ENCODE results near the gene ECHDC3.

ECHDC3 gene

DNA sequence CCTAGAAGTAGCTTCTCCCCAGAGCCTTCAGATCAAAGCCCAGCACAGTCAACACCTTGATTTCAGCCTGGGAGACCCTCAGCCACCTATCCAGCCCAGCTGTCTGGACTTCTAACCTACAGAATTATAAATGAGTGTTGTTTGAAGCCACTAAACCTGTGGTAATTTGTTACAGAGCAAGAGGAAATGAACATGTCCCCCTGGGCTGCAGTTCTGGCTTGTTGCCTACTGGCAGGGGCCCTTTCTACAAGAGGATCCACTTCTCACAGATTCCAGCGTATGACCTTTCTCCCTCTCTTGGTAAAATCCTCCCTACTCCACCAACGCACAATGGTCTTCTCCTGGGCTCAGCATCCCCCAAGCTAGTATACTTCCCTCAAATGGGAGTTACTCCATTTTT, 46.4 kb upstream of the ECHDC3 start:
- ChIA-PET CTCF (interaction anchor here (0.6 kb wide), 1 partner anchor 11 kb away, joined by 3 read pairs; no protein-coding TSS in a partner anchor), POLR2A (no interaction called here)

More for the DNA sequence above, 46.4 kb upstream of the ECHDC3 start:
- H3K36me3 ChIP-seq (ENCODE audit: control insufficient read depth in 2 of 2, insufficient read depth in 1 of 2, low read length in 2 of 2): no peaks in the 10 kb centered on the region
- no peak overlapping the region for H3K27ac ChIP-seq (ENCODE audit: extremely low read depth, low read depth, low read length)
- no peak for TF ChIP-seq ZNF280C (tag by site-specific recombination; IDR thresholded peaks at IDR 0.05)
- TF ChIP-seq ZNF610 (tag by site-specific recombination; IDR thresholded peaks at IDR 0.05; ENCODE audit: borderline replicate concordance): no peak
- no peak for TF ChIP-seq ZNF626 (tag by site-specific recombination; IDR thresholded peaks at IDR 0.05)
- TF ChIP-seq ZNF580 (tag by site-specific recombination; IDR thresholded peaks at IDR 0.05): no peak
- no peak for TF ChIP-seq ZBTB48 (tag by site-specific recombination; IDR thresholded peaks at IDR 0.05)
- TF ChIP-seq ZNF513 (tag by site-specific recombination; IDR thresholded peaks at IDR 0.05): no peak
- no peak for TF ChIP-seq ZNF549 (tag by site-specific recombination; IDR thresholded peaks at IDR 0.05)
- TF ChIP-seq BCL11B (tag by site-specific recombination; IDR thresholded peaks at IDR 0.05; ENCODE audit: low read depth): no peak
- no peak for TF ChIP-seq ZNF211 (tag by site-specific recombination; IDR thresholded peaks at IDR 0.05; ENCODE audit: low read depth)
- no peak for TF ChIP-seq ZFP3 (tag by site-specific recombination; IDR thresholded peaks at IDR 0.05; ENCODE audit: low read depth)
- no peak for TF ChIP-seq ZEB2 (tag by site-specific recombination; IDR thresholded peaks at IDR 0.05)
- no peak for TF ChIP-seq ZNF214 (tag by site-specific recombination; IDR thresholded peaks at IDR 0.05; ENCODE audit: borderline replicate concordance)
- TF ChIP-seq ZNF292 (tag by site-specific recombination; IDR thresholded peaks at IDR 0.05; ENCODE audit: borderline replicate concordance, low read depth): no peak
- TF ChIP-seq ZNF701 (tag by site-specific recombination; IDR thresholded peaks at IDR 0.05): no peak
- no peak for TF ChIP-seq KLF9 (tag by site-specific recombination; IDR thresholded peaks at IDR 0.05; ENCODE audit: low read depth)
- no peak for TF ChIP-seq ZNF837 (tag by site-specific recombination; IDR thresholded peaks at IDR 0.05)
- TF ChIP-seq, protein P1, sequence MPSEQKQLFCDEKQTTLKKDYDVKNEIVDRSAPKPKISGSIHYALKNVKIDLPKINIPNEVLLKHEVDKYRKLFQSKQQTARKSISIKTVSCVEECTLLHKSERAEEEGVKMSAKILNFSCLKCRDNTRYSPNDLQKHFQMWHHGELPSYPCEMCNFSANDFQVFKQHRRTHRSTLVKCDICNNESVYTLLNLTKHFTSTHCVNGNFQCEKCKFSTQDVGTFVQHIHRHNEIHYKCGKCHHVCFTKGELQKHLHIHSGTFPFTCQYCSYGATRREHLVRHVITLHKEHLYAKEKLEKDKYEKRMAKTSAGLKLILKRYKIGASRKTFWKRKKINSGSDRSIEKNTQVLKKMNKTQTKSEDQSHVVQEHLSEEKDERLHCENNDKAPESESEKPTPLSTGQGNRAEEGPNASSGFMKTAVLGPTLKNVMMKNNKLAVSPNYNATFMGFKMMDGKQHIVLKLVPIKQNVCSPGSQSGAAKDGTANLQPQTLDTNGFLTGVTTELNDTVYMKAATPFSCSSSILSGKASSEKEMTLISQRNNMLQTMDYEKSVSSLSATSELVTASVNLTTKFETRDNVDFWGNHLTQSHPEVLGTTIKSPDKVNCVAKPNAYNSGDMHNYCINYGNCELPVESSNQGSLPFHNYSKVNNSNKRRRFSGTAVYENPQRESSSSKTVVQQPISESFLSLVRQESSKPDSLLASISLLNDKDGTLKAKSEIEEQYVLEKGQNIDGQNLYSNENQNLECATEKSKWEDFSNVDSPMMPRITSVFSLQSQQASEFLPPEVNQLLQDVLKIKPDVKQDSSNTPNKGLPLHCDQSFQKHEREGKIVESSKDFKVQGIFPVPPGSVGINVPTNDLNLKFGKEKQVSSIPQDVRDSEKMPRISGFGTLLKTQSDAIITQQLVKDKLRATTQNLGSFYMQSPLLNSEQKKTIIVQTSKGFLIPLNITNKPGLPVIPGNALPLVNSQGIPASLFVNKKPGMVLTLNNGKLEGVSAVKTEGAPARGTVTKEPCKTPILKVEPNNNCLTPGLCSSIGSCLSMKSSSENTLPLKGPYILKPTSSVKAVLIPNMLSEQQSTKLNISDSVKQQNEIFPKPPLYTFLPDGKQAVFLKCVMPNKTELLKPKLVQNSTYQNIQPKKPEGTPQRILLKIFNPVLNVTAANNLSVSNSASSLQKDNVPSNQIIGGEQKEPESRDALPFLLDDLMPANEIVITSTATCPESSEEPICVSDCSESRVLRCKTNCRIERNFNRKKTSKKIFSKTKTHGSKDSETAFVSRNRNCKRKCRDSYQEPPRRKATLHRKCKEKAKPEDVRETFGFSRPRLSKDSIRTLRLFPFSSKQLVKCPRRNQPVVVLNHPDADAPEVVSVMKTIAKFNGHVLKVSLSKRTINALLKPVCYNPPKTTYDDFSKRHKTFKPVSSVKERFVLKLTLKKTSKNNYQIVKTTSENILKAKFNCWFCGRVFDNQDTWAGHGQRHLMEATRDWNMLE (tag by site-specific recombination; conservative IDR thresholded peaks at IDR 0.05; ENCODE audit: low read depth): no peak
- no peaks in the 10 kb centered on the region for H3K4me1 ChIP-seq (ENCODE audit: control insufficient read depth, insufficient read depth, low read length)
- no peaks in the 10 kb centered on the region for H3K9me3 ChIP-seq (ENCODE audit: control insufficient read depth, insufficient read depth, low read depth, low read length)
- no peak overlapping the region for H3K4me3 ChIP-seq (ENCODE audit: low read depth, low read length)

Measured in HEK293 (cell line).